Stimulated activated CD4-positive, alpha-beta T cell treated with anti-CD3 and anti-CD28 coated beads, Interleukin-12 subunit alpha, Interleukin-12 subunit beta, amount 100 ng/mL, for 48 hours (primary cell): ENCODE measurements around the gene ANKRD42.
A peak's percentile ranks its signal among the peaks of the same experiment; 100 is the strongest.
"Not testable (repeated sequence)": the region's sequence is repeated elsewhere in the genome, so short reads cannot be mapped to it uniquely, and the experiment has no call there.

Experiments used
- DNase-seq, 3 donors: peaks; one replicate each; pipeline ENCODE4 v3.0.0-alpha.2; 2020; ENCODE audit warnings: low read depth in 2 of 3, low spot score in 1 of 3

The ANKRD42 gene

GRCh38 chr11:83238111-83238510 lies 44.6 kb downstream of the ANKRD42 start:
- no peak for DNase-seq

GRCh38 chr11:83241291-83241946 lies 47.9 kb downstream of the ANKRD42 start:
- peak in 1 of 3 donors; percentile 3 for DNase-seq

GRCh38 chr11:83249445-83249844 lies 55.9 kb downstream of the ANKRD42 start:
- no peak for DNase-seq

GRCh38 chr11:83249972-83250593 lies 56.6 kb downstream of the ANKRD42 start:
- DNase-seq, result no peak

GRCh38 chr11:83252266-83252665 lies 58.8 kb downstream of the ANKRD42 start:
- no peak for DNase-seq

GRCh38 chr11:83252941-83253340 lies 59.4 kb downstream of the ANKRD42 start:
- DNase-seq, result no peak

GRCh38 chr11:83255366-83255765 lies 61.9 kb downstream of the ANKRD42 start:
- DNase-seq, result no peak

GRCh38 chr11:83256602-83257340 lies 63.3 kb downstream of the ANKRD42 start:
- DNase-seq, result no peak

- no peak for DNase-seq
These were observed 64.3 kb downstream of the ANKRD42 start for GRCh38 chr11:83257761-83258168.

- DNase-seq, result no peak
These were observed 66.0 kb downstream of the ANKRD42 start for GRCh38 chr11:83259559-83259958.

- DNase-seq, result no peak
These were observed 71.8 kb downstream of the ANKRD42 start for GRCh38 chr11:83265331-83265730.

GRCh38 chr11:83269080-83269479 lies 75.6 kb downstream of the ANKRD42 start:
- DNase-seq, result not testable (repeated sequence)

GRCh38 chr11:83271734-83272133 lies 78.2 kb downstream of the ANKRD42 start:
- not testable (repeated sequence) for DNase-seq

- no peak for DNase-seq
These were observed 79.1 kb downstream of the ANKRD42 start for GRCh38 chr11:83272627-83273026.

GRCh38 chr11:83275888-83276641 lies 82.6 kb downstream of the ANKRD42 start:
- DNase-seq, result no peak

GRCh38 chr11:83278351-83278750 lies 84.8 kb downstream of the ANKRD42 start:
- DNase-seq, result no peak

GRCh38 chr11:83280256-83280655 lies 86.7 kb downstream of the ANKRD42 start:
- DNase-seq, result no peak

- DNase-seq, result no peak
These were observed 88.7 kb downstream of the ANKRD42 start for GRCh38 chr11:83282084-83282716.

GRCh38 chr11:83284501-83285150 lies 91.1 kb downstream of the ANKRD42 start:
- DNase-seq, result no peak

GRCh38 chr11:83285151-83285770 lies 91.7 kb downstream of the ANKRD42 start:
- no peak for DNase-seq
